ENCODE results near the gene HSPB1. TPM values are rescaled to one million over a fixed set of nuclear protein-coding genes. Genes with fewer than 3 reads are reported as not detected.
A peak's percentile ranks its signal among the peaks of the same experiment; 100 is the strongest.

HSPB1 gene
- total and polyA plus RNA-seq, 2 of the 13 experiments (the other 11 are each of a cell fraction or from before 2014, with no cell fraction given): 21.0 to 38.6 TPM

DNA sequence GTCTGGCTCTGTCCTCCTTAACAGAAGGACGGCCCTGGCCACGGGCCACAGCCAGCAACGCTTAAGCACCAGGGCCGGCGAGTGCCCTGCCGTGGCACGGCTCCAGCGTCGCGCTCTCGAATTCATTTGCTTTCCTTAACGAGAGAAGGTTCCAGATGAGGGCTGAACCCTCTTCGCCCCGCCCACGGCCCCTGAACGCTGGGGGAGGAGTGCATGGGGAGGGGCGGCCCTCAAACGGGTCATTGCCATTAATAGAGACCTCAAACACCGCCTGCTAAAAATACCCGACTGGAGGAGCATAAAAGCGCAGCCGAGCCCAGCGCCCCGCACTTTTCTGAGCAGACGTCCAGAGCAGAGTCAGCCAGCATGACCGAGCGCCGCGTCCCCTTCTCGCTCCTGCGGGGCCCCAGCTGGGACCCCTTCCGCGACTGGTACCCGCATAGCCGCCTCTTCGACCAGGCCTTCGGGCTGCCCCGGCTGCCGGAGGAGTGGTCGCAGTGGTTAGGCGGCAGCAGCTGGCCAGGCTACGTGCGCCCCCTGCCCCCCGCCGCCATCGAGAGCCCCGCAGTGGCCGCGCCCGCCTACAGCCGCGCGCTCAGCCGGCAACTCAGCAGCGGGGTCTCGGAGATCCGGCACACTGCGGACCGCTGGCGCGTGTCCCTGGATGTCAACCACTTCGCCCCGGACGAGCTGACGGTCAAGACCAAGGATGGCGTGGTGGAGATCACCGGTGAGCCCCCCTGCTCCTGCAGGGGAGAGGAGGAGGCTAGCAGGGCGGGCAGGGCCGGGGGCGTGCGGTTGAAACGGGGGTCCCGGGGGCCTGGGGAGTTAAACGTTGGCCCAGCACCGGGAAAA is at the start of gene HSPB1 (continued):
- TF ChIP-seq, protein P1, sequence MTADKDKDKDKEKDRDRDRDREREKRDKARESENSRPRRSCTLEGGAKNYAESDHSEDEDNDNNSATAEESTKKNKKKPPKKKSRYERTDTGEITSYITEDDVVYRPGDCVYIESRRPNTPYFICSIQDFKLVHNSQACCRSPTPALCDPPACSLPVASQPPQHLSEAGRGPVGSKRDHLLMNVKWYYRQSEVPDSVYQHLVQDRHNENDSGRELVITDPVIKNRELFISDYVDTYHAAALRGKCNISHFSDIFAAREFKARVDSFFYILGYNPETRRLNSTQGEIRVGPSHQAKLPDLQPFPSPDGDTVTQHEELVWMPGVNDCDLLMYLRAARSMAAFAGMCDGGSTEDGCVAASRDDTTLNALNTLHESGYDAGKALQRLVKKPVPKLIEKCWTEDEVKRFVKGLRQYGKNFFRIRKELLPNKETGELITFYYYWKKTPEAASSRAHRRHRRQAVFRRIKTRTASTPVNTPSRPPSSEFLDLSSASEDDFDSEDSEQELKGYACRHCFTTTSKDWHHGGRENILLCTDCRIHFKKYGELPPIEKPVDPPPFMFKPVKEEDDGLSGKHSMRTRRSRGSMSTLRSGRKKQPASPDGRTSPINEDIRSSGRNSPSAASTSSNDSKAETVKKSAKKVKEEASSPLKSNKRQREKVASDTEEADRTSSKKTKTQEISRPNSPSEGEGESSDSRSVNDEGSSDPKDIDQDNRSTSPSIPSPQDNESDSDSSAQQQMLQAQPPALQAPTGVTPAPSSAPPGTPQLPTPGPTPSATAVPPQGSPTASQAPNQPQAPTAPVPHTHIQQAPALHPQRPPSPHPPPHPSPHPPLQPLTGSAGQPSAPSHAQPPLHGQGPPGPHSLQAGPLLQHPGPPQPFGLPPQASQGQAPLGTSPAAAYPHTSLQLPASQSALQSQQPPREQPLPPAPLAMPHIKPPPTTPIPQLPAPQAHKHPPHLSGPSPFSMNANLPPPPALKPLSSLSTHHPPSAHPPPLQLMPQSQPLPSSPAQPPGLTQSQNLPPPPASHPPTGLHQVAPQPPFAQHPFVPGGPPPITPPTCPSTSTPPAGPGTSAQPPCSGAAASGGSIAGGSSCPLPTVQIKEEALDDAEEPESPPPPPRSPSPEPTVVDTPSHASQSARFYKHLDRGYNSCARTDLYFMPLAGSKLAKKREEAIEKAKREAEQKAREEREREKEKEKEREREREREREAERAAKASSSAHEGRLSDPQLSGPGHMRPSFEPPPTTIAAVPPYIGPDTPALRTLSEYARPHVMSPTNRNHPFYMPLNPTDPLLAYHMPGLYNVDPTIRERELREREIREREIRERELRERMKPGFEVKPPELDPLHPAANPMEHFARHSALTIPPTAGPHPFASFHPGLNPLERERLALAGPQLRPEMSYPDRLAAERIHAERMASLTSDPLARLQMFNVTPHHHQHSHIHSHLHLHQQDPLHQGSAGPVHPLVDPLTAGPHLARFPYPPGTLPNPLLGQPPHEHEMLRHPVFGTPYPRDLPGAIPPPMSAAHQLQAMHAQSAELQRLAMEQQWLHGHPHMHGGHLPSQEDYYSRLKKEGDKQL (CRISPR knock-in tag; IDR thresholded peaks at IDR 0.05; ENCODE audit: low read depth): 0 out of 2 replicates have a peak, but pooled peaks have one; percentile 42
- TF ChIP-seq ONECUT2 (CRISPR knock-in tag; IDR thresholded peaks at IDR 0.05) (no peak), ZNF263 (CRISPR knock-in tag; IDR thresholded peaks at IDR 0.05) (0 out of 2 replicates have a peak, but pooled peaks have one; percentile 9), PHF20 (CRISPR knock-in tag; IDR thresholded peaks at IDR 0.05) (no peak), SRSF1 (optimal IDR thresholded peaks at IDR 0.05; ENCODE audit: low read depth, low read length) (peak; percentile 43), ZNF124 (CRISPR knock-in tag; IDR thresholded peaks at IDR 0.05) (0 out of 2 replicates have a peak, but pooled peaks have one; percentile 14), RBFOX2 (IDR thresholded peaks at IDR 0.05; ENCODE audit: low read depth, low read length) (peak; percentile 78), TOE1 (CRISPR knock-in tag; IDR thresholded peaks at IDR 0.05) (no peak), ZNF550 (CRISPR knock-in tag; IDR thresholded peaks at IDR 0.05; ENCODE audit: borderline replicate concordance) (0 out of 2 replicates have a peak, but pooled peaks have one; percentile 30), ZNF781 (CRISPR knock-in tag; IDR thresholded peaks at IDR 0.05; ENCODE audit: borderline replicate concordance, not compliant biosample characterization) (peak; percentile 53), ZNF703 (CRISPR knock-in tag; IDR thresholded peaks at IDR 0.05; ENCODE audit: borderline replicate concordance) (0 out of 2 replicates have a peak, but pooled peaks have one; percentile 82)
- TF ChIP-seq, protein P2, sequence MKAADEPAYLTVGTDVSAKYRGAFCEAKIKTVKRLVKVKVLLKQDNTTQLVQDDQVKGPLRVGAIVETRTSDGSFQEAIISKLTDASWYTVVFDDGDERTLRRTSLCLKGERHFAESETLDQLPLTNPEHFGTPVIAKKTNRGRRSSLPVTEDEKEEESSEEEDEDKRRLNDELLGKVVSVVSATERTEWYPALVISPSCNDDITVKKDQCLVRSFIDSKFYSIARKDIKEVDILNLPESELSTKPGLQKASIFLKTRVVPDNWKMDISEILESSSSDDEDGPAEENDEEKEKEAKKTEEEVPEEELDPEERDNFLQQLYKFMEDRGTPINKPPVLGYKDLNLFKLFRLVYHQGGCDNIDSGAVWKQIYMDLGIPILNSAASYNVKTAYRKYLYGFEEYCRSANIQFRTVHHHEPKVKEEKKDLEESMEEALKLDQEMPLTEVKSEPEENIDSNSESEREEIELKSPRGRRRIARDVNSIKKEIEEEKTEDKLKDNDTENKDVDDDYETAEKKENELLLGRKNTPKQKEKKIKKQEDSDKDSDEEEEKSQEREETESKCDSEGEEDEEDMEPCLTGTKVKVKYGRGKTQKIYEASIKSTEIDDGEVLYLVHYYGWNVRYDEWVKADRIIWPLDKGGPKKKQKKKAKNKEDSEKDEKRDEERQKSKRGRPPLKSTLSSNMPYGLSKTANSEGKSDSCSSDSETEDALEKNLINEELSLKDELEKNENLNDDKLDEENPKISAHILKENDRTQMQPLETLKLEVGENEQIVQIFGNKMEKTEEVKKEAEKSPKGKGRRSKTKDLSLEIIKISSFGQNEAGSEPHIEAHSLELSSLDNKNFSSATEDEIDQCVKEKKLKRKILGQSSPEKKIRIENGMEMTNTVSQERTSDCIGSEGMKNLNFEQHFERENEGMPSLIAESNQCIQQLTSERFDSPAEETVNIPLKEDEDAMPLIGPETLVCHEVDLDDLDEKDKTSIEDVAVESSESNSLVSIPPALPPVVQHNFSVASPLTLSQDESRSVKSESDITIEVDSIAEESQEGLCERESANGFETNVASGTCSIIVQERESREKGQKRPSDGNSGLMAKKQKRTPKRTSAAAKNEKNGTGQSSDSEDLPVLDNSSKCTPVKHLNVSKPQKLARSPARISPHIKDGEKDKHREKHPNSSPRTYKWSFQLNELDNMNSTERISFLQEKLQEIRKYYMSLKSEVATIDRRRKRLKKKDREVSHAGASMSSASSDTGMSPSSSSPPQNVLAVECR (CRISPR knock-in tag; IDR thresholded peaks at IDR 0.05; ENCODE audit: borderline replicate concordance): 0 out of 2 replicates have a peak, but pooled peaks have one; percentile 30
- TF ChIP-seq, protein P3, sequence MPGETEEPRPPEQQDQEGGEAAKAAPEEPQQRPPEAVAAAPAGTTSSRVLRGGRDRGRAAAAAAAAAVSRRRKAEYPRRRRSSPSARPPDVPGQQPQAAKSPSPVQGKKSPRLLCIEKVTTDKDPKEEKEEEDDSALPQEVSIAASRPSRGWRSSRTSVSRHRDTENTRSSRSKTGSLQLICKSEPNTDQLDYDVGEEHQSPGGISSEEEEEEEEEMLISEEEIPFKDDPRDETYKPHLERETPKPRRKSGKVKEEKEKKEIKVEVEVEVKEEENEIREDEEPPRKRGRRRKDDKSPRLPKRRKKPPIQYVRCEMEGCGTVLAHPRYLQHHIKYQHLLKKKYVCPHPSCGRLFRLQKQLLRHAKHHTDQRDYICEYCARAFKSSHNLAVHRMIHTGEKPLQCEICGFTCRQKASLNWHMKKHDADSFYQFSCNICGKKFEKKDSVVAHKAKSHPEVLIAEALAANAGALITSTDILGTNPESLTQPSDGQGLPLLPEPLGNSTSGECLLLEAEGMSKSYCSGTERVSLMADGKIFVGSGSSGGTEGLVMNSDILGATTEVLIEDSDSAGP (CRISPR knock-in tag; IDR thresholded peaks at IDR 0.05; ENCODE audit: borderline replicate concordance): peak; percentile 51
- TF ChIP-seq, protein P4, sequence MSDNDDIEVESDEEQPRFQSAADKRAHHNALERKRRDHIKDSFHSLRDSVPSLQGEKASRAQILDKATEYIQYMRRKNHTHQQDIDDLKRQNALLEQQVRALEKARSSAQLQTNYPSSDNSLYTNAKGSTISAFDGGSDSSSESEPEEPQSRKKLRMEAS (IDR thresholded peaks at IDR 0.05): peak; percentile 64; the same call in 1 of the 2 replicates

Measured in HepG2 (cell line).